Upper lobe of right lung (tissue), 1 donor: ENCODE measurements around the gene CCDC171. TPM values are rescaled to one million over a fixed set of nuclear protein-coding genes. Genes with fewer than 3 reads are reported as not detected.

Experiments
- ATAC-seq: fragments of 200-7000 bp; cut with Tn5 transposase; one replicate; pipeline ENCODE4 v1.9.1; 2020; ENCODE audit warnings: mild to moderate bottlenecking, moderate library complexity
- DNase-seq: peaks from one replicate; pipeline ENCODE4 v3.0.0-alpha.2; 2020
- H3K27ac ChIP-seq: fragments of 200-600 bp; one replicate; pipeline ENCODE4 v1.8.0; 2022
- H3K27me3 ChIP-seq: fragments of 200-600 bp; one replicate; pipeline ENCODE4 v1.8.0; 2022; ENCODE audit warnings: mild to moderate bottlenecking
- H3K36me3 ChIP-seq: fragments of 200-600 bp; one replicate; pipeline ENCODE4 v1.8.0; 2022
- H3K4me1 ChIP-seq: fragments of 200-600 bp; one replicate; pipeline ENCODE4 v1.8.0; 2022
- H3K4me3 ChIP-seq: fragments of 200-600 bp; one replicate; pipeline ENCODE4 v1.8.0; 2022; ENCODE audit warnings: mild to moderate bottlenecking
- H3K9me3 ChIP-seq: fragments of 200-600 bp; one replicate; pipeline ENCODE4 v1.8.0; 2022
- CTCF ChIP-seq: fragments of 200-600 bp; IDR thresholded peaks from one replicate; pipeline ENCODE4 v1.8.0; 2022; ENCODE audit warnings: antibody characterized with exemption
- intact Hi-C: fragments of 100-400 bp; cut with DNase I; formaldehyde crosslinking; loops from one replicate; pipeline ENCODE4 v1.11.0; 2022
- total RNA-seq: library from RNA; stranded (reverse); fragmentation: NEBNext Ultra II Directional; extraction: Animal tissue kit (Norgen Biotek cat#: 25700); gene quantifications from one replicate; pipeline ENCODE4 v1.2.1, GENCODE V29; 2021
- donor health status: DM: no; HTN: yes; CAD: no; lungs with severe emphysema.

CCDC171 gene
- total RNA-seq, 1 donor from 2014 or later: 3.0 TPM

GRCh38 chr9:15999422-16000339, 446.8 kb downstream of the CCDC171 start:
- H3K4me3 ChIP-seq: no peak overlapping the region
- no peak for DNase-seq
- H3K9me3 ChIP-seq: no peaks in the 10 kb centered on the region
- intact Hi-C loops: no loop called here
- H3K27ac ChIP-seq: no peak overlapping the region
- H3K36me3 ChIP-seq: no peaks in the 10 kb centered on the region
- no peaks in the 10 kb centered on the region for H3K27me3 ChIP-seq
- ATAC-seq: no peak
- no peak for TF ChIP-seq CTCF
- H3K4me1 ChIP-seq: no peaks in the 10 kb centered on the region

- intact Hi-C loops: no loop called here
- no peaks in the 10 kb centered on the region for H3K9me3 ChIP-seq
- ATAC-seq (no peak), DNase-seq (no peak)
- no peak for TF ChIP-seq CTCF
- no peak overlapping the region for H3K27ac ChIP-seq
- no peaks in the 10 kb centered on the region for H3K36me3 ChIP-seq
- no peak overlapping the region for H3K4me3 ChIP-seq
- H3K27me3 ChIP-seq: no peaks in the 10 kb centered on the region
- H3K4me1 ChIP-seq: no peaks in the 10 kb centered on the region
Observed at GRCh38 chr9:16000811-16001210, 448.0 kb downstream of the CCDC171 start.

GRCh38 chr9:16001856-16002255, 449.0 kb downstream of the CCDC171 start:
- no peak for TF ChIP-seq CTCF
- Histone ChIP-seq H3K9me3 (no peaks in the 10 kb centered on the region), H3K4me1 (no peaks in the 10 kb centered on the region), H3K27me3 (no peaks in the 10 kb centered on the region), H3K36me3 (no peaks in the 10 kb centered on the region), H3K27ac (no peak overlapping the region), H3K4me3 (no peak overlapping the region)
- no peak for DNase-seq
- ATAC-seq: no peak
- intact Hi-C loops: no loop called here

GRCh38 chr9:16002816-16003215, 450.0 kb downstream of the CCDC171 start:
- no peak overlapping the region for H3K4me3 ChIP-seq
- no peaks in the 10 kb centered on the region for H3K9me3 ChIP-seq
- no peak for DNase-seq
- no peaks in the 10 kb centered on the region for H3K36me3 ChIP-seq
- TF ChIP-seq CTCF: no peak
- intact Hi-C loops: no loop called here
- H3K4me1 ChIP-seq: no peaks in the 10 kb centered on the region
- no peaks in the 10 kb centered on the region for H3K27me3 ChIP-seq
- no peak for ATAC-seq
- H3K27ac ChIP-seq: no peak overlapping the region

- intact Hi-C loops: no loop called here
Observed at GRCh38 chr9:16003785-16004184, 450.9 kb downstream of the CCDC171 start.

More at GRCh38 chr9:16003785-16004184, 450.9 kb downstream of the CCDC171 start:
- ATAC-seq (no peak), DNase-seq (no peak)
- Histone ChIP-seq H3K36me3 (no peaks in the 10 kb centered on the region), H3K4me1 (no peaks in the 10 kb centered on the region), H3K27ac (no peak overlapping the region), H3K27me3 (no peaks in the 10 kb centered on the region), H3K4me3 (no peak overlapping the region), H3K9me3 (no peaks in the 10 kb centered on the region)
- TF ChIP-seq CTCF: no peak
